NCI-H2196 (cell line): ENCODE measurements around the gene JUNB.
"Not testable (repeated sequence)": the region's sequence is repeated elsewhere in the genome, so short reads cannot be mapped to it uniquely, and the experiment has no call there.

ENCODE experiments used
- DNase-seq: peaks from one replicate; lab custom pipeline; 2025; ENCODE audit not compliant: unreplicated experiment; lab: John Stamatoyannopoulos, UW

JUNB gene

DNA sequence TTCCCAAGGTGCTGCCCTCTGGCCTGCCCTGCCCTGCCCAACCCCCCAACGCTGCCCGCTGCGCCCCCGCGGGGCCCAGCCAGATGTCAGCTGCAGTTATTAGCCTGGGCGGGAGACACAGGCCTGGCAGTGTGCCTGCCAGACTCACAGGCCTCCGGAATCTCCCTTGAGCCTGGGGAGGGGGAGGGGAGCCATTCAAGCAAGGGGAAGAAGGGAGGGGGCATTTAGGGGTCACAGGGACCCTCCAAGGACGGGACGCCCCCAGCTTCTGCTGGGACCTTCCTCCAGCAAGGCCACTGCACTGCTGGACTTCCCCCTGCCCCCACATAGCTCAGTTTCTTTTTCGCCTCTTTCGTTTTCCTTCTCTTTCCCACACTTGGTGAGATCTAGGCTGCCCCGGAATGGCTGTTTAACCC is 2.6 kb upstream of the JUNB start:
- peak; percentile 90 for DNase-seq

DNA sequence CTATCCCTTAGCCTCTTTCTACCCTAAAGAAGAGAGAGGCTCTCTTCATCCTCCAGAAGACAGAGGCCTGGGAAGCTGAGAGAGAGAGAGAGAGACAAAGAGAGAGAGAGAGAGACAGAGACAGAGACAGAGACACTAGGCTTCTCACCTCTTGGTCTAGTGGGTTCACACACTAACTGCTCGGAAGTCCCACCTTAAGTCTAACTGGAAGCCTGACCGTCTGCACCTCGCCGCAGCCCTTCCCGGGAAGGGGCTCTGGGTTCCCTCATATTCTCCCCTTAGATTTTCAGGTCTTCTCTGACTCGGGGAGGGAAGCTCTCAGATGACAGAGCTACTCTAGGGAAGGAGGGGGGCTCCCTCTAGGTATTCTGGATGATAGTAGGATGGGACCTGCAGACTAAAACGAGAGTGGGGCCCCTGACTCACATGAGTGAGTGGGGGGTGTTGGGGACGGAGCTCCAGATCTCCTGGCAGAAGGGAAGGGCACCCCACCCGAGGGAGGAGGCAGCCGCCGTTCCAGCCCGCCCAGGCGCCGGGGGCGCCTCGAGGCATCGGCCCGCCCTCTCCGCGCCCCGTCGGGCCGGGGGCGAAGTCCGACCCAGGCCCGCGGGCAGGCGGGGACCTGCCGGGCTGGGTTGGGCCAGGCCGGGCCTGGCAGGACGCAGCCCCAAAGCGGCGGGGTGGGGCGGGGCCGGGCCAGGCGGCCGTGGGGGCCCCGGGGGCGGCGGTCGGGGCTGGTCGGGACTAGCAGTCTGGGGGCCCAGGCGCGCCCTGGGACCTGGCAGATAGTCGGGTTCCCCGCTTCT is 2.0 kb upstream of the JUNB start:
- peak; percentile 61 for DNase-seq

GRCh38 chr19:12789904-12790619 is 1.2 kb upstream of the JUNB start:
- DNase-seq: peak; percentile 98

DNA sequence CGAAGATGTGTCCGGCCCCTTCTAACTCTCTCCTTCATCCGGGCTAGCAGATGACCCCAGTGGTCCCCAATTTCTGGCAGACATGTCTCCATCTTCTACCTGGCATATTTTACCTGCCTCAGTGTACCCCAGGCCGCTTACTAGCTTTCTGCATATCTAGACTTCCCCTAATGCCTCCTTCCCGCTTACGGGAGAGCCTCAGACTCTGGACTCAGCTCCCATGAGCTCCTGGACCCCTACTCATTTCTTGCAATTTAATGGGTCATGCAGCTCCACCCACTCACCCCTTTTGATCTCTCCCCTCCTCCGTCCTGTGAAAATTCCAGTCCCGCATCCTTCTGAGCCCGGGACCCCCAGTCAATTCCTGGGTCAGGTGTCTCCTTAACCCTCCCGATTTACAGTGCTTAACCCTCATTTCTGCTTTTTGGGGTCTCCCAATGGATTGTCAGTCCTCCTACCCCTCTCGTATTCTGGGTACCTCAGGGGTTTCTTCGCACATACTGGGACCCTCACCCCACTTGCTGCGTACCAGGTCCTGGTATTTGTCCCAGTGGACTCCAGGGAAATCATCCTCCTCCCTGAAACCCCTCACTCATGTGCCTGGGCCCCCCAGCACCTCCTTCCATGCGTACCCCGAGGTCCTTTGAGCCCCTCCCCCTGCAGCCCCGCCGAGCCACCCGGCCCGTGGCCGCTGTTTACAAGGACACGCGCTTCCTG is 500 bp upstream of the JUNB start:
- no peak for DNase-seq

DNA sequence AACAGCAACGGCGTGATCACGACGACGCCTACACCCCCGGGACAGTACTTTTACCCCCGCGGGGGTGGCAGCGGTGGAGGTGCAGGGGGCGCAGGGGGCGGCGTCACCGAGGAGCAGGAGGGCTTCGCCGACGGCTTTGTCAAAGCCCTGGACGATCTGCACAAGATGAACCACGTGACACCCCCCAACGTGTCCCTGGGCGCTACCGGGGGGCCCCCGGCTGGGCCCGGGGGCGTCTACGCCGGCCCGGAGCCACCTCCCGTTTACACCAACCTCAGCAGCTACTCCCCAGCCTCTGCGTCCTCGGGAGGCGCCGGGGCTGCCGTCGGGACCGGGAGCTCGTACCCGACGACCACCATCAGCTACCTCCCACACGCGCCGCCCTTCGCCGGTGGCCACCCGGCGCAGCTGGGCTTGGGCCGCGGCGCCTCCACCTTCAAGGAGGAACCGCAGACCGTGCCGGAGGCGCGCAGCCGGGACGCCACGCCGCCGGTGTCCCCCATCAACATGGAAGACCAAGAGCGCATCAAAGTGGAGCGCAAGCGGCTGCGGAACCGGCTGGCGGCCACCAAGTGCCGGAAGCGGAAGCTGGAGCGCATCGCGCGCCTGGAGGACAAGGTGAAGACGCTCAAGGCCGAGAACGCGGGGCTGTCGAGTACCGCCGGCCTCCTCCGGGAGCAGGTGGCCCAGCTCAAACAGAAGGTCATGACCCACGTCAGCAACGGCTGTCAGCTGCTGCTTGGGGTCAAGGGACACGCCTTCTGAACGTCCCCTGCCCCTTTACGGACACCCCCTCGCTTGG is 966 bp downstream of the JUNB start:
- DNase-seq: peak; percentile 74

GRCh38 chr19:12792853-12793289 is 1.6 kb downstream of the JUNB start:
- DNase-seq: no peak

- DNase-seq: peak; percentile 97
Observed at GRCh38 chr19:12793290-12794195, 2.3 kb downstream of the JUNB start.

GRCh38 chr19:12794196-12794941 is 3.1 kb downstream of the JUNB start:
- no peak for DNase-seq

GRCh38 chr19:12794971-12795381 is 3.7 kb downstream of the JUNB start:
- no peak for DNase-seq

DNA sequence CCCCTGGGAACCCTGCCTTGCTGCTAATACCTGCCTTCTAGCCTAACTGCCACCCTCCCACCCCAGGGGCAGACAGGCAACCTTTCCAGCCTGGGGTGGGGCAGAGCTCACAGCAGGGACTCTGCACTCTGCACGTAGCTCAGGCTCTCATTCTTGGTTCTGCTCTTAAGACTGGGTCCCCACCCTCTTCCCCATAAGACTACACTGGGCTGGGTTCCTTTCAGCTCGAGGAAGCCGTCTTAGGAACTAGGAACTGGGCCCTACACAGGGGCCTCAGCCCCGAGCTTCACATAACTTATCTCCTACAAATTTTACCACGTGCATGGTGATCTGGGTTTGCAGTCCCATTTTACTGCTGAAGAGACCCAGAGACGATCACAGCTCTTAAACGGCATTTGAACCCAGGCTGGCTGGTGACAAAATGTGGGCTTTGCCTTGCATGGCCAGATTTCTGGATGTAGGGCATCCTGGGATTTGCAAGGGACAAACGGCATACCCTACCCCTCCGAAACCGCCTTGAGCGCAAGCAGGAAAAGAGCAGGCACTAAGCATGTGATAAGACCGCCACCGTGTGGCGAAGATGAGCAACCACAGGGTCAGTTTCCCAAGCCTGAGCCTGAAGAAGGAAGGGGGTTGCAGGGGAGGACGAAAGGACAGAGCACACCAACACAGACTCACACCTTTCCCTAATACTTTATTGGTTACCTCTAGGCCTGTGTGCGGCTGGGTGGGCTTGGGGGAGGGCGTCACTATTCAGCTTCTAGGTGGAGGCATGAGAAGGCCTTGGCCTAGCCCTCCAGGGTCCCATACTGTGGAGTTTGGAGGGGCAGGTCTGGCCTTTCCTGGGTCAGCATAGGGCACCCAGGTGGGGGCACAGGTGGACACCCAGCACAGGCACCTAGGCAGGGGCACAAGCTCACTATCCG is 5.1 kb downstream of the JUNB start:
- DNase-seq: peak; percentile 88

- DNase-seq: no peak
Observed at GRCh38 chr19:12797141-12797587, 5.9 kb downstream of the JUNB start.

DNA sequence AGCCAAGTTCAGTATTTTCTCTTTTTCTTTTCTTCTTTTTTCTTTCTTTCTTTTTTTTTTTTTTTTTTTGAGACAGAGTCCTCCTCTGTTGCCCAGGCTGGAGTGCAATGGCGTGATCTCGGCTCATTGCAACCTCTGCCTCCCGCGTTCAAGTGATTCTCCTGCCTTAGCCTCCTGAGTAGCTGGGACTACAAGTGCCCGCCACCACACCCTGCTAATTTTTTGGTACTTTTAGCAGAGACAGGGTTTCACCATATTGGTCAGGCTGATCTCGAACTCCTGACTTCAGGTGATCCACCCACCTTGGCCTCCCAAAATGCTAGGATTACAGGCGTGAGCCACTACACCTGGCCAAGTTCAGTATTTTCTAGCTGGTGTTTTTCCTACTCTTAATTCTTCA is 6.3 kb downstream of the JUNB start:
- not testable (repeated sequence) for DNase-seq

GRCh38 chr19:12799742-12800465 is 8.6 kb downstream of the JUNB start:
- no peak for DNase-seq

DNA sequence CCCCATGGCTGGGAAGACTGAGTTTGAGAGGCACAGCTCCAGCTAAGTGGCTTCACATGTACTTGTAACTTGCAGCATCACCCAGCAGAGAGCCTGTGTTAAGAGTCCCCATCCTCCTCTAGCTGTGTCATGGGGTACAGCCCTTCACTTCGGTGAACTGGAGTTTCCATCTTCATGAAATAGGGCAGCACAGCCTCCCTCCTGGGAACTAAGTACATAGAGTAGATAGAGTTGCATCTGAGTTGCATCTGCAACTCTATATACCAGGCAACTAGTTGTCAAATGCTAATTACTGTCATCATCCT is 9.1 kb downstream of the JUNB start:
- DNase-seq: no peak

DNA sequence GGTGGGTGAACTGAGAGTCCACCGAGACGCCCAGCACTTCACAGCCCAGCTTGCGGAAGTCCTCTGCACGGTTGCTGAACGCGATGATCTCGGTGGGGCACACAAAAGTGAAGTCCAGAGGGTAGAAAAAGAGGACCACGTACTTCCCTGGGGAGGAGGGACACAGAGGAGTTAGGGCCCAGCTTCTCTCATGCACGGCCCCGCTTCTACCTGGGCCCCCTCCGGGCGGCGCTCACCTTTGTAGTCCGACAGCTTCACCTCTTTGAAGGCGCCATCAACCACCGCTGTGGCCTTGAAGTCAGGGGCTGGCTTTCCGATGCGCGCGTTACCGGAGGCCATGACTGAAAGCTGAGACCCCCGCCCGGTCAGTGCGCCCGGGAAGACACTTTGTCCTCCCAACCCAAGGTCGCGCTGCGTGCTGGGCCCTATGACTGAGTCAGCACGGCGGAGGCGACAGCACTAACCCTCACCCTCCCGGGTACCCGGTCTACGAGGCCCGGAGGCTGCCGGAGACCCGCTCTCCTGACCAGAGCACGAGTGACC is 9.7 kb downstream of the JUNB start:
- DNase-seq: no peak

GRCh38 chr19:12801466-12802266 is 10.4 kb downstream of the JUNB start, which contains the start of the genes PRDX2 and THSD8:
TSS of gene PRDX2 (minus strand) at chr19:12801800. CDS start at chr19:12801261, 539 bp downstream.
TSS of gene THSD8 (plus strand) at chr19:12802069. CDS start at chr19:12802072, 3 bp downstream.
- peak; percentile 87 for DNase-seq
